ENCODE results near the gene CNKSR2.

Gene CNKSR2

GRCh38 chrX:21666679-21667078, 292.5 kb downstream of the CNKSR2 start:
- no peak for DNase-seq

DNA sequence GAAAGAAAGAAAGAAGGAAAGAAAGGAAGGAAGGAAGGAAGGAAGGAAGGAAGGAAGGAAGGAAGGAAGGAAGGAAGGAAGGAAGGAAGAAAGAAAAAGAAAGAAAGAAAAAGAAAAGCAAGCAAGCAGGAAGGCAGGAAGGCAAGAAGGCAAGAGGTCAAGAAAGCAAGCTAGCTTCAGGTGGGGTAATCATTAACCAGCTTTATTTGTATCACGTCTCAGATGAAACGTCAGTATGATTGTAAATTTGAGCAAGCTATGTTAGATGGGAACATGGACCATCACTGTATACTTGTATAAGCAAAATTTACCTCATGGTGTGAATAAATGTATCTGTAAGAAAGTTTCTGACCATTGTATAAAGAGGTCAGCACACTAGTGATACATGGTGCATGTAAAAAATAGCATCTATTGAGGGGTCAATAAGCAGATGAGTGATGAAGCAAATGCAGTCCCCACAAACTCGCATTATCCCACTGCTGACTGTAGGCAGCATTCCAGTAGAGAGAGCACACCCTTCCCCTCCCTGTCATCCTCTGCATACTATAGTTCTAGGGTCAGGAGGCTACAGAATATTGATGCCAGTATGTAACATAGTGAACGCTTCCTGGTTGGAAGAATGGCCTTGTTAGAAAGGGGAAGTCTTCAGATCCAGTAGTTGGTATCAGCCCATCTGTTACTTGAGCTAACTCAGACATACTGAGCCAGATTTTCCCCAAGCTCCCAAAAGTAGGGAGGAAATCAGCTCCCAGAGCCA, 300.4 kb downstream of the CNKSR2 start:
- no peak for DNase-seq

DNA sequence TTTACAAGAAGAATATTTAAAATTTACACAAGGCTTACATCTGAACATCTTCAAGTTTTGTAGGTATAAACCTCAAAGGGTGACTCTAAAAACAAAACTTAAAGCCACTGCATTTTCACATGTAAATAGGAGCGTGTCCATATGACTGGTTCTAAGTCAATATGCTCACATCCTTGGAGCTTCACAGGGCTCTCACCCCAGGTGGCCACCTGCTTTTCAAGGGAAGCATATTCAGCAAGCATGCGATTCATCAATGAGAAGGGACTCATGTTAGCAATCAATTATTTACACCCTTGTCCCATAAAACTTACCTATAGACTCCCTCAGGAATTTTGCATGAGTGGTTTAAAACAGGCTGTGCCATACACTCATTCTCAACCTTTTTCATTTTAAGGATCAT, 301.7 kb downstream of the CNKSR2 start:
- no peak for DNase-seq

DNA sequence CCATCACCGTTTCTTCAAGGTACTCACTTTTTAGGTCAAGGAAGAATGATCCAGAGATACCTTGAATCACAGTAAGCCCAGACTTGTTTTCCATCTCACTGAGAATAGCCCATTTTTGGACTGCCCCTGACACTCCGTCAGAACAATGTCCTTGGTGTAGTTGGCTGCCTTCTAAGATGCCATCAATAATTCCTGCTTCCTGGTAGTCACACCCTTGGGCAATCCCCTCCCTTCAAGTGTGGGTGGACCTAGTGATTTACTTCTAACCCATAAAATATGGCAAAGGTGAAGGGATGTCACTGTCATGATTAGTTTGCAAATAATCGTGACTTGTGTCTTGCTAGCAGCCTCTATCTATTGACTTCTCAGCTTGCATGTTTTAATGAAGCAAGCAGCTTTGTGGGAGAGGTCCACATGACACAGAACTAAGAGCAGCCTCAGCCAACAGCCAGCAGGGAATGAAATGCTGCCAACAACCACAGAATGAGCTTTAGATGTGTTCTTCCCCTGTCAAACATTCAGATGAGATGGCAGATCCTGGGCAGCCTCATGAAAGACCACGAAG, 303.9 kb downstream of the CNKSR2 start:
- DNase-seq: no peak

- DNase-seq: no peak
Observed at GRCh38 chrX:21683941-21684340, 309.7 kb downstream of the CNKSR2 start.

GRCh38 chrX:21691512-21692018, 317.3 kb downstream of the CNKSR2 start:
- no peak for DNase-seq

DNA sequence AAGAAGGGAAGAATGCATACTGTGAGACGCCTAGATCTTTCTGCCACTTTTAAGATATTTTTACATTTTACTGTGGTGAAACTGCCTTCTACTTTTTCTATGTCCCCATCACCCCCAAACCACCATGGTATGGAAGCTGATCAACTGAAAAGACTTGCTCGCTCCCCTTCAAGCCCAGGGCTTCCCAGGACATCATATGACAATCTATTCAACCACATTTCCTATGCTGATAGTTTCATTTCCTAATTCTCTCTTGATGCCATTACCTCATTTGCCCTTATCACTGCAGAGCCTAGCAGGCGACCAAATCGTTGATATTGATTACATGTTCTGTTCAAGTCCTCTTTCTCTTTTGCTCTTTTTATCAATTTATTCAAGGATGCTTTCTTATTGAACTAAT, 324.1 kb downstream of the CNKSR2 start:
- DNase-seq: no peak

GRCh38 chrX:21699136-21699535, 324.9 kb downstream of the CNKSR2 start:
- DNase-seq: no peak

DNA sequence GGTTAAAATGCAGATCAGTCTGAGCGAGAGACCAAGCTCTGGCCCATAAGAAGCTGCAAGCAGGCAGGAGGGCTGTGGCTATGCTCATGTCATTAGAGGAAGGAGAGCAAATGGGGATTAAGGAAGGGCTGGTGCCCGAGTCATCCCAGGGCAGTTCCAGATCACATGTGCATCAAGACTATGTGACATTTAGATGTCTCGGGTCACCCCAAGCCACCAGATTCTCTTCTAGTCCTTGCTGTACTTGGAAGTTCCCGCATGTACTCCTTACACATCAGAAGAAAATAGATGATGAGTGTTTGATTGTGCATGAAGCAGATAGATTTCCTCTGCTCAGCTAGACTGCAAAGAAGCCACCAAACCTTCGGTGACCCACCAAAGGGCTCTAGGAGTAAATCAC, 326.1 kb downstream of the CNKSR2 start:
- DNase-seq: no peak

DNA sequence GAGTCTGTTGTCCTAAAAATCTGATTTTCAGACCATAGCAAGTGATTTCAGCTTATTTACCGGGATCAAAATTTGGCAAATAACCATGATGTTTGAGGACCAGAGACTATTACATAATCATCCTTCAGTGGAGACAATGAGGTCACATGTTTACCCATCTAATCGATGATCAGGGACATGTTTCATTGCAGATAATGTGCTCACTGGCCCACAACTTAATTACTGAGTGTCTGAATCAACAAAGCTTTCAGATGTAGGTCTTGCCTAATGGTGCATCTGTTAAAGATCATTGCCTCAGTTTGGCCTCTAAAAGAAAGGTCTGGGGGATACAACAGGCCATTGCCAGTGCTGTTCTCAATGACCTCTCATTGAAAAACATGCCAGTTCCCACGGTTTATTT, 326.7 kb downstream of the CNKSR2 start:
- DNase-seq: no peak

- no peak for DNase-seq
Observed at GRCh38 chrX:21702725-21703124, 328.5 kb downstream of the CNKSR2 start.

Measured in hypothalamus (tissue), 51 donors.